A673 (cell line): ENCODE measurements around the gene PRUNE2.

ENCODE experiments used
- CTCF ChIP-seq: fragments of 300-800, 200-600 bp; sonication (generic); conservative IDR thresholded peaks from 2 replicates; pipeline ENCODE4 v1.5.1; 2017; ENCODE audit warnings: low read depth, mild to moderate bottlenecking, antibody characterized with exemption, low read length, moderate library complexity, mixed read lengths
- EZH2 ChIP-seq: fragments of 200-600 bp; sonication (generic); IDR thresholded peaks from 2 replicates; pipeline ENCODE4 v1.6.1; 2017; ENCODE audit warnings: borderline replicate concordance, low read depth, mild to moderate bottlenecking, mixed read lengths, antibody characterized with exemption, low read length; ENCODE audit not compliant: poor library complexity, severe bottlenecking

GRCh38 chr9:76798527-76798926 is 107.4 kb downstream of the PRUNE2 start:
- TF ChIP-seq CTCF = no peak
- TF ChIP-seq EZH2 = no peak
